Measurements from ENCODE around the gene SLC5A1. TPM values are rescaled to one million over a fixed set of nuclear protein-coding genes. Genes with fewer than 3 reads are reported as not detected.
A peak's percentile ranks its signal among the peaks of the same experiment; 100 is the strongest.

SLC5A1 gene
- total RNA-seq (2022) (0.23 and 0.81 TPM in 2 replicates), Bru-seq, nascent RNA (percentile 18 among the genes with signal in this experiment), BruChase-seq, experiment 1, labeled RNA remaining after a 2-hour chase (percentile 24 among the genes with signal in this experiment), BruChase-seq, experiment 2, labeled RNA remaining after a 6-hour chase (percentile 33 among the genes with signal in this experiment)
- long read RNA-seq: 0 reads

DNA sequence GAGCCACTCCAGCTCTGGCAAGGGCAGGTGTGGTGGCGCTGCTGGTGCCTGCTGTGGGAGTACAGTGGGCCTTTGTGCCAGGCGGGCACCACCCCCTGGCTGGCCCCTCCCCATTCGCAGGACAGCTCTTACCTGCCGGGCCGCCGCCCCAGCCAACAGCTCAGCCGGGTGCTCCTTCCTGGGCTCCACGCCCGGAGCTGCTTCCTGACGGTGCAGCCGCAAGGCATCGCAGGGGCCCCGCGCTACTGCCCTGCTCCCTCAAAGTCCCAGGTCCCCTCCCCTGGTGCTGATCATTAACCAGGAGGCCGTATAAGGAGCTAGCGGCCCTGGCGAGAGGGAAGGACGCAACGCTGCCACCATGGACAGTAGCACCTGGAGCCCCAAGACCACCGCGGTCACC, at the start of gene SLC5A1:
Gene SLC5A1, plus strand, starts transcription at position 338 of the 400 bp plus-strand sequence. Its CDS starts 21 bp downstream, at position 359.
- H3K4me3 ChIP-seq (ENCODE audit: low read depth, low read length): no peak within 1 kb of the TSS
- H3K4me3 Mint-ChIP-seq (ENCODE audit: unreplicated experiment): no peak within 1 kb of the TSS
- CTCF ChIA-PET: no interaction called here

GRCh38 chr22:31995046-31995445, 48.0 kb upstream of the SLC5A1 start:
- POLR2A ChIA-PET: no interaction called here
- H3K27me3 Mint-ChIP-seq (ENCODE audit: insufficient read depth, unreplicated experiment): no peaks in the 10 kb centered on the region

More for the DNA sequence above, at the start of gene SLC5A1:
- Histone ChIP-seq H3K9me3 (no peaks in the 10 kb centered on the region), H3K4me1 (no peaks in the 10 kb centered on the region), H3K27me3 (replicated peaks; ENCODE audit: control insufficient read depth, insufficient read depth, low read length) (0 out of 2 replicates have a peak, but pooled peaks cover 1% of the 10 kb centered on the region), H3K36me3 (ENCODE audit: control insufficient read depth, insufficient read depth, low read length) (no peaks in the 10 kb centered on the region)
- POLR2A ChIA-PET: no interaction called here
- peaks cover 7% of the 10 kb centered on the region for H3K27me3 Mint-ChIP-seq (ENCODE audit: insufficient read depth, unreplicated experiment)
- no TSS peak for BruUV-seq (replicated peaks)
- no peaks in the 10 kb centered on the region for H3K36me3 Mint-ChIP-seq (ENCODE audit: insufficient read depth, unreplicated experiment)
- no peak within 1 kb of the TSS for H3K27ac Mint-ChIP-seq (ENCODE audit: unreplicated experiment)
- H3K9me3 Mint-ChIP-seq (ENCODE audit: unreplicated experiment): peaks cover 9% of the 10 kb centered on the region
- TF ChIP-seq CTCF (IDR thresholded peaks at IDR 0.05; ENCODE audit: insufficient read depth in 1 of 2, low read depth in 1 of 2, low read length in 1 of 2, severe bottlenecking in 1 of 2, unreplicated experiment in 1 of 2): no peak
- no peak for DNase-seq
- intact Hi-C loops (cut with micrococcal nuclease; ENCODE audit: unreplicated experiment): no loop called here
- no peaks in the 10 kb centered on the region for H3K4me1 Mint-ChIP-seq (ENCODE audit: low read depth, unreplicated experiment)

GRCh38 chr22:31995807-31996206, 47.3 kb upstream of the SLC5A1 start:
- no peak for DNase-seq
- ChIA-PET CTCF (no interaction called here), POLR2A (no interaction called here)
- intact Hi-C loops (cut with micrococcal nuclease; ENCODE audit: unreplicated experiment): no loop called here
- H3K9me3 Mint-ChIP-seq (ENCODE audit: unreplicated experiment): no peaks in the 10 kb centered on the region
- H3K9me3 ChIP-seq: no peaks in the 10 kb centered on the region
- no peak overlapping the region for H3K27ac Mint-ChIP-seq (ENCODE audit: unreplicated experiment)
- H3K36me3 ChIP-seq (ENCODE audit: control insufficient read depth, insufficient read depth, low read length): no peaks in the 10 kb centered on the region
- H3K4me1 ChIP-seq: peaks cover 7% of the 10 kb centered on the region; the same call in 1 of the 2 replicates
- H3K27me3 Mint-ChIP-seq (ENCODE audit: insufficient read depth, unreplicated experiment): no peaks in the 10 kb centered on the region
- no peak for TF ChIP-seq CTCF (IDR thresholded peaks at IDR 0.05; ENCODE audit: insufficient read depth in 1 of 2, low read depth in 1 of 2, low read length in 1 of 2, severe bottlenecking in 1 of 2, unreplicated experiment in 1 of 2)
- BruUV-seq (replicated peaks): no TSS peak
- peaks cover 7% of the 10 kb centered on the region for H3K4me1 Mint-ChIP-seq (ENCODE audit: low read depth, unreplicated experiment)
- no peak overlapping the region for H3K4me3 Mint-ChIP-seq (ENCODE audit: unreplicated experiment)
- H3K36me3 Mint-ChIP-seq (ENCODE audit: insufficient read depth, unreplicated experiment): no peaks in the 10 kb centered on the region
- no peaks in the 10 kb centered on the region for H3K27me3 ChIP-seq (replicated peaks; ENCODE audit: control insufficient read depth, insufficient read depth, low read length)
- no peak overlapping the region for H3K4me3 ChIP-seq (ENCODE audit: low read depth, low read length)

More at GRCh38 chr22:31995046-31995445, 48.0 kb upstream of the SLC5A1 start:
- intact Hi-C loops (cut with micrococcal nuclease; ENCODE audit: unreplicated experiment): no loop called here
- Mint-ChIP-seq H3K36me3 (ENCODE audit: insufficient read depth, unreplicated experiment) (no peaks in the 10 kb centered on the region), H3K27ac (ENCODE audit: unreplicated experiment) (no peak overlapping the region), H3K4me3 (ENCODE audit: unreplicated experiment) (no peak overlapping the region), H3K4me1 (ENCODE audit: low read depth, unreplicated experiment) (peaks cover under 1% of the 10 kb centered on the region), H3K9me3 (ENCODE audit: unreplicated experiment) (no peaks in the 10 kb centered on the region)
- H3K4me3 ChIP-seq (ENCODE audit: low read depth, low read length): no peak overlapping the region
- H3K4me1 ChIP-seq: no peaks in the 10 kb centered on the region
- CTCF ChIA-PET: interaction anchor here (1.2 kb wide), 1 partner anchor 25 kb away, joined by 6 read pairs; no protein-coding TSS in a partner anchor
- no peaks in the 10 kb centered on the region for H3K36me3 ChIP-seq (ENCODE audit: control insufficient read depth, insufficient read depth, low read length)
- DNase-seq: no peak
- no peak for TF ChIP-seq CTCF (IDR thresholded peaks at IDR 0.05; ENCODE audit: insufficient read depth in 1 of 2, low read depth in 1 of 2, low read length in 1 of 2, severe bottlenecking in 1 of 2, unreplicated experiment in 1 of 2)
- H3K9me3 ChIP-seq: no peaks in the 10 kb centered on the region
- no peaks in the 10 kb centered on the region for H3K27me3 ChIP-seq (replicated peaks; ENCODE audit: control insufficient read depth, insufficient read depth, low read length)
- BruUV-seq (replicated peaks): no TSS peak
